ENCODE measurements around the gene PLAC8L1. TPM values are rescaled to one million over a fixed set of nuclear protein-coding genes. Genes with fewer than 3 reads are reported as not detected.

Gene PLAC8L1
- total and polyA plus RNA-seq, 2 of the 8 experiments (the other 6 are each of a cell fraction or from before 2014, with no cell fraction given): 0.42 TPM; not detected in 1

DNA sequence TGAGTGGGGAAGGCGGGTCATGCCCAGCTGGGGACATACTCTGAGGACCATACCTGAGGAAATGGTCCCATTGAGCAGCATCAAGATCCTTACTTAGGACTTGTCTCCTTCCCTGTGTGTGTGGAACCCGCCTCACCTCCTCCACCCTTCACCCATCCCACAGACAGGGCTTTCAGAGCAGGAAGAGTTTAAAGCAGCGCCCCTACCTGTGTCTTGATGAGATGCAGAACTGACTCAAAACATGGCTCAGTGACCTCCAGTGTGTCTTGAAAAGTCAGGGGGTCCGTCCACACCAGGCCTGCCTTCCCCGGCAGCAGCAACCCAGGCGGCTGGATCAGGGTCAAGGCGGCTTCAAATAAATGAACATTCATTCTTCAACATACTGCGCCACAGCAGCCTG, 38.4 kb downstream of the PLAC8L1 start (continued):
- TF ChIP-seq RNF2 (IDR thresholded peaks at IDR 0.05; ENCODE audit: borderline replicate concordance, low read depth, low read length, missing control alignments, poor library complexity, severe bottlenecking): no peak
- no peak for TF ChIP-seq SIX5 (IDR thresholded peaks at IDR 0.05; ENCODE audit: low read depth, low read length)
- no peak for TF ChIP-seq RAD21 (IDR thresholded peaks at IDR 0.05 in 1 of 2, conservative IDR thresholded peaks at IDR 0.05 in 1 of 2; ENCODE audit: low read depth in 2 of 2, low read length in 2 of 2)
- TF ChIP-seq BACH1 (IDR thresholded peaks at IDR 0.05; ENCODE audit: low read length): no peak
- no peak for TF ChIP-seq HDAC6 (IDR thresholded peaks at IDR 0.05; ENCODE audit: low read depth, low read length)
- TF ChIP-seq CREB1 (IDR thresholded peaks at IDR 0.05): no peak
- TF ChIP-seq EGR1 (IDR thresholded peaks at IDR 0.05; ENCODE audit: borderline replicate concordance, low read depth, low read length): no peak

Measured in H1 (cell line).